GM21447 (cell line): ENCODE measurements around the gene MDP1.
A peak's percentile ranks its signal among the peaks of the same experiment; 100 is the strongest.
"Not testable (repeated sequence)": the region's sequence is repeated elsewhere in the genome, so short reads cannot be mapped to it uniquely, and the experiment has no call there.

Experiments
- ATAC-seq: cut with Tn5 transposase; IDR thresholded peaks from one replicate; pipeline ENCODE4 v1.9.1; 2021; ENCODE audit not compliant: unreplicated experiment

Gene MDP1

DNA sequence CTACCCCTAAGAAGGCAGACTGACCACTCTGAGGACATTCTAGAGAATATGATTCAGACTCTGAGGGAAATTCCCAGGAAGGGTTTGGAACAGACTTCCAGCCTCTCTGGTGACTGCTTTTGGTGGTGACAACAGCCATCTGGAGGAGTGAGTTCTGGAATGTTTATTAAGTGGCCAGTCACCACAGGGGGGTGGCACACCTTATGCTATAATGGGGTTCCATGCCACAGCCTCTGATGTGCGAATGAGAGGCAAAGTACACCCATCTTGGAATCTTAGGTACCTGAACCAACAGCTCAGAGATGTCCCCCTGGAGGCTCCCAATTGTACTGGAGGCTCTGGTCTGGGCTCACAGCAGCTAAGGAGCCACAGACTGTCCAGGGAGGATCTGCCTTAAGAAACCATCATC lies 36.0 kb upstream of the MDP1 start:
- no peak for ATAC-seq

DNA sequence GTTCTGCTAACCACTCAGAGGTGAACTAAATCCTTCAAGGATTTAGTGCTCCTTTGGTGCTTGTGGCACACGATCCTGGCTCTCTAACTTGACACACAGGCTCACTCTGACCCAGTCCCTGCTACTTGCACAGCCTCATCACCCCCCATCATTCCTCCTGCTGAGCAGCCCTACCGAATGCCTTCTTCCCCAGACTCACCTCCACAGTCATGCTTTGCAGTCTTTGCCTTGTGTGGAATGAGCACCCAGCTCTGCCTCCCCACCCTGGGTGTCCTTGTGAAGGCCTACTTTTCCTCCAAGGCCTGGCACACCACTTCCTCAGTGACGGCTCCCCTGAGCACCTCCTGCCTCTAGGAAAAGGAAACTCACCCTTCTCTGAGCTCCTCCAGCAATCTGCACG lies 34.5 kb upstream of the MDP1 start:
- no peak for ATAC-seq

DNA sequence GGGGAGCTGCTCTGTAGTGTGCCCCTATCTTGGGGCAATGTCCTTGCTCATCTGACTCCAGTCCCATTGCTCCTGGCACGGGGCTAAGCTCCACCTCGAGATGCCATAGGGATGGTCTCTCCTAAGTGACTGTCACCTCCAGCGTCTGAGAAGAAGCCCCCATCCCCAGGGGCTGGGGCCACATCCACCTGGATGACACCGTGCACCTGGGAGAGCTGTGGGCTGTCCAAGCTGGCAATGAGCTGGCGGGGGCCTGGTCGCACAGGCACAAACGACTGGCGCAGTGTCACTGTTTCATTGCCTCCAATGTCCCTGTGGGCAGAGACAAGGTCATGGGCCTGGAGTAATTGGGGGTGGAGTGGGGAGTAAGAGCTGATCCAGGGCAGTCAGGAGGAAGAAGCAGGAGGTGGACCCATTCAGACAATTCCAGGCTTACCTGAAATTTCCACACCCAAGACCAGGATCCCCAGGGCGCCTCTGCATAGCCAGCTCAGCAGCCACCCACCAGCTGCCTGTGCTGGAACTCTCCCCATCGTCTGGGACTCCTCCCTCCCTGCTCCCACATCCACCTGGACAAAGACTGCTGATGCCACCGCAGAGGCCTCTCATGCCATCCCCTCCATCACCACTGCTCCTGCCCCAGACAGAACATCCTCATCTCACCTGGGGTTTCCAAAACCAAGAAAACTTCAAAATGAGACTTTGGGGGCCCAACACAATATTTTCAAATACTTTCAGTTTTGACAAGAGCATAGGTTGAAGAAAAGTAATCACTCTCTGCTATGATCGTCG lies 33.6 kb upstream of the MDP1 start:
- ATAC-seq: no peak

DNA sequence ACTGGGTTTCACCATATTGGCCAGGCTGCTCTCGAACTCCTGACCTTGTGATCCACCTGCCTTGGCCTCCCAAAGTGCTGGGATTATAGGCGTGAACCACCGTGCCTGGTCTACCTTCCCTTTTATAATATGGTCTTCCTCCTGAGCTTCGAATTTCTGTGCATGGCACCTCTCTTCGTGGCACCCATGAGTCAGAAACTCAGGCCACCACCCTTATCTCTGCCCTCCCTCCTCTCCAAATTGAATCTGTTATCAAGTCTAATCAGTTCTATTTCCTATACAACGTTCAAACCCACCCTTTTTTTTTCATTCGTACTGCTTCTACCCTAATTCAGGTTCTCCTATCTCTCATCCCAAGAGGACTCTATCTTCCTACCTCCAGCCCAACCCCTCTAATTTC lies 31.6 kb upstream of the MDP1 start:
- no peak for ATAC-seq

DNA sequence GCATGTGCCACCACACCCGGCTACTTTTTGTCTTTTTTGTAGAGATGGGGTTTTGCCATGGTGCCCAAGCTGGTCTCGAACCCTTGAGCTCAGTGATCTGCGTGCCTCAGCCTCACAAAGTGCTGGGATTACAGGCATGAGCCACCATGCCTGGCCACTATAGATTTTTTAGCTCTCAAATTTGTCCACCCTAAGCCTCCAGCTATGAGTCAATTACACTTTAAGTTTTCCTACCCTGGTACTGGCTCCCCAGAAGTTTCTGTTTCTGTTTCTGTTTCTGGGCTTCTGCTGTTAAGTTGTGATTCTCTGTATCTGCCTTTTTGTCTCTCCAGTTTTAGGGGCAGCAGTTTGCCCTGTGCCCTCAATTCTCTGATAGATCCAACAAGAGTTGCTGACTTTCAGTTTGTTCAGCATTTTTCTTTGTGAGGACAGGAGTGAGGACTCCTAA lies 30.9 kb upstream of the MDP1 start:
- peak; percentile 26 for ATAC-seq

DNA sequence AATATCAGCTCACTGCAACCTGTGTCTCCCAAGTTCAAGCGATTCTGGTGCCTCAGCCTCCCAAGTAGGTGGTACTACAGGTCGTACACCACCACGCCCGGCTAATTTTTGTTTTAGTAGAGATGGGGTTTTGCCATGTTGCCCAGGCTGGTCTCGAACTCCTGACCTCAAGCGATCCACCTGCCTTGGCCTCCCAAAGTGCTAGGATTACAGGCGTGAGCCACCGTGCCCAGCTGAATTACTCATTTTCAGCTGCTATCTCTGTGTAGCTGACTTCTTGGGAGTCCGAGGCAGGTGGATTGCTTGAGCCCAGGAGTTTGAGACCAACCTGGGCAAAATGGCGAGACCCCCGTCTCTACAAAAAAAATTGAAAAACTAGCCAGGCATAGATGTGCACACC lies 29.5 kb upstream of the MDP1 start:
- not testable (repeated sequence) for ATAC-seq

DNA sequence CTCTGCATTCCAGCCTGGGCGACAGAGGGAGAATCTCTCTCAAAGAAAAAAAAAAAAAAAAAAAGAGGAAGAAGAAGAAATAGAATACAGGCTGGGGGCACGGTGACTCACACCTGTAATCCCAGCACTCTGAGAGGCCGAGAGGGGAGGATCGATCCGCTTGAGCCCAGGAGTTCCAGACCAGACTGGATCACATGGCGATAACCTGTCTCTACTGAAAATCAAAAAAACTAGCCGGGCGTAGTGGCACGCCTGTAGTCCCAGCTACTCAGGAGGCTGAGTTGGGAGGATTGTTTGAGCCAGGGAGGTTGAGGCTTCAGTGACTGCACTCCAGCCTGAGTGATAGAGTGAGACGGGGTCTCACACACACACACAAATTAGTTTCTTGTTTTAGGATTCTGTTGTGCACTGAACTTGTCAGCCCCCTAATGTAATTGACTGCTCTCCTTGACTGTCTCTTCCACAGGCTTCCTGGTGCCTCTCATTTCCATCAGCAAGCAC lies 27.5 kb upstream of the MDP1 start:
- no peak for ATAC-seq

DNA sequence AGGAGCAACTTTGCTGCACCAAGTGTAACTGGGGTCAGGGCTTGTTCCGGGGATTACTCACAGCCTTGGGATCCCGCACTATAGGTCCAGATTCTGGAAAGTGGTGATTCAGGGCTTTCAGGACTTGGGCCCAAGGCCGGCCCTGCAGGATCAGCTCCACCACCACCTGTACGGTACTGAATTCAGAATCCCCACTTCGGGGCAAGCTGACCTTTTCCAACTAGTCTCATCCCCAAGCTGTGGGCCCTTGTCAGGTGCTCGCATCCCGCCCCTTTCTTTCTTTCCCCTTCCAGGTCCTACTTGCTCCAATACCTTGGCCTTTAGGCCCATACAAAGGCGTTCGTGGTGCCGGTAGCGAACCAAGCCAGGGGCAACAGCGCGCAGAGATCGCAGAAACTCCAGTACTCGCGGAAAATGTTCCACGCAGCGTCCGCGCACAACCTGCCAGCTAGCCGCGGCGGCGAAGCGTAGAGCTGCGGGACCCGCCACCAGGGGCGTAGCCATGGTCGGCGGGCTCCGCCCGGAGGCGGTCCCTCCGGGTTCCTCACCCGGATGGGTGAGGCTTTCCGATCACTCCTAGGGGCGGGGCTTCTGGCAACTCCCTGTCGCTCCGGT lies 26.1 kb upstream of the MDP1 start:
- ATAC-seq: peak; percentile 70

DNA sequence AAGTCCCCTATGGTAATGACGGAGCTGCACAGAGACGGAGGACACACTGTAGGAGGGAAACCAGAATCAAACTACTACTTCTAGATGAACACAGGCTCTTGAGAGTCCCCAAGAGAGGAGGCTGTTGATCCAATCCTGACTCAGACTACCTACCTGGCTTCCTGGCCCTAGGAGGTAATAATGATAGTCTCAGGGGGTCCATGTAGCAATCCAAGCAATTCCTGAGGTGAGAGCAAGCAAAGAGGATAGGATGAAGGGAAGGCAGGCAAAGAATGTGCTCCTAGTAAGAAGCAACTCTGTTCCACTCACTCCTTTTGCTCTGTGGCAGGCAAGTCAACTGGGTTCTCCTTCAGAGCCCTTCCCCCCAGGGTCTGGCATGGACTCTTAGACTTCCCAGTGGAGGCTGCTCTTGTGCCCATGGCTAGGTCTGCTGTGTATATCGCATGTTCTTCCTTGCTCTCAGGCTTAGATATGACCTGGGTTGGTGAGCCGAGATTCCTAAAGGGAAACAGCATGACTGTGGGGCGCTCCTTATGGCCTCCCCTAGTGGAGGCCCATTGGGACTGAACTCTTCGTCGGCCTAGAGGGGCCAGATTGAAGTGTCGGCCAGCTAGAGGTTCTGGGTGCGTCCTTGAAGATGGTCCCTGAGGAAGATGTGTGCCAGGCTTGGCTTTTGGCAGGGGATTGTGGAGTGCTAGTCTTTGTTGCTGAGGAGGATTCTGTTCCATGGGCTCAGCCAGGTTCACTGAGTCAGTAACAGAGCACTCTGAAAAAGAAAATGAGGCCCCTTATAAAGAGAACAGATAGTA lies 24.4 kb upstream of the MDP1 start:
- ATAC-seq: no peak

DNA sequence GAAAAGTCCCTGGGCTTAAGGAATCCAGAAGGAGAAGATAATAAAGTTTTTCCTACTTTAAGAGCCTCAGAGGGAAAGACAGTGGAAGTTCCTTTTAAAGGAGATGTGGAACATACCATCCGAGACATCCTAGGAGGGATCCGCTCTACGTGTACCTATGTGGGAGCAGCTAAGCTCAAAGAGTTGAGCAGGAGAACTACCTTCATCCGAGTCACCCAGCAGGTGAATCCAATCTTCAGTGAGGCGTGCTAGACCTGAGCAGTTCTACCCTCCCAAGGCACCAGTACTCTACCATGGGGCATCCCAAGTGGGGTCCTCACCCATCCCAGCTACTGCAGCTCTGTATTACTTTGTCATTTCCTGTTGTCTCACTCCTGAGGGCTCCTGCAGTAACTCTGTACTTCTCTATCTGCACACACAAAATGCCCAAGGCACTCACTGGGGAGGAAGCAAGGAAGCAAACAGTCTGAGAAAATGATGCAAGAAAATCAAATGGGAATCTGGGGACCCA lies 22.7 kb upstream of the MDP1 start:
- ATAC-seq: no peak

DNA sequence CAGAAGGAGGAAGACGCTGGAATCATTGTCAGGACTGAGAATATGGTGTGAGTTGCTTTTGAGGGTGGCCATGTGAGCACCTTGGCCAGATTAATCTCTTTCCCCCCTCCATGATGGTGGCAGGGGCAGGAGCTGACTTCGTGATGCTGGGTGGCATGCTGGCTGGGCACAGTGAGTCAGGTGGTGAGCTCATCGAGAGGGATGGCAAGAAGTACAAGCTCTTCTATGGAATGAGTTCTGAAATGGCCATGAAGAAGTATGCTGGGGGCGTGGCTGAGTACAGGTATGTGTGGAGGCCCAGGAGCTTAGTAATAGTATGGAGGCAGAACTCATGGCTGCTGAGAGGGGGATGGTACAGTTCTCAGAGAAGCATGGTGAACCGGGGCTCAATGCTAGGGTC lies 22.3 kb upstream of the MDP1 start:
- no peak for ATAC-seq

DNA sequence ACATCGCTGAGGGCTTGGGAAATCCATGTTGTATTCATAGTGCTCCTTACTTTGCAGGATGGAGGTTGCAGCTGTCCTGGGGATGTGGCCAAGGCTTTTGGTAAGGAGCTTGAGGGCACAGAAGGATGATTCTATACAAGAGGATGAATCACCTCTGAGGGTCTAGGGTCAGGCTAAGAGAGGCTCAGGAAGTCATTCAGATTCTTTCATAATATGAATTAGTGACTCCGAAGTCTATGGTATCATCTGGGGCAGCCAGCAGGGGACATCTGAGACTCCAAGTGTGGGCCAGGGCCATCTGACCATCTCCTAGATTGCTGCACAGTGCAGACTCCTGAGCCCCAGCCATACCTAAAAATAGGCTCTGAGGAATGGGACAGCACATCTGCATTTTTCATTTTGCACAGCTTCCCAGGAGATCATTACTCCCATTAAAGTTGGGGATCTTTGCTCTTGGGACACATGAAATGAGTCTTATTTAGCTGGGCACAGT lies 21.6 kb upstream of the MDP1 start:
- no peak for ATAC-seq

DNA sequence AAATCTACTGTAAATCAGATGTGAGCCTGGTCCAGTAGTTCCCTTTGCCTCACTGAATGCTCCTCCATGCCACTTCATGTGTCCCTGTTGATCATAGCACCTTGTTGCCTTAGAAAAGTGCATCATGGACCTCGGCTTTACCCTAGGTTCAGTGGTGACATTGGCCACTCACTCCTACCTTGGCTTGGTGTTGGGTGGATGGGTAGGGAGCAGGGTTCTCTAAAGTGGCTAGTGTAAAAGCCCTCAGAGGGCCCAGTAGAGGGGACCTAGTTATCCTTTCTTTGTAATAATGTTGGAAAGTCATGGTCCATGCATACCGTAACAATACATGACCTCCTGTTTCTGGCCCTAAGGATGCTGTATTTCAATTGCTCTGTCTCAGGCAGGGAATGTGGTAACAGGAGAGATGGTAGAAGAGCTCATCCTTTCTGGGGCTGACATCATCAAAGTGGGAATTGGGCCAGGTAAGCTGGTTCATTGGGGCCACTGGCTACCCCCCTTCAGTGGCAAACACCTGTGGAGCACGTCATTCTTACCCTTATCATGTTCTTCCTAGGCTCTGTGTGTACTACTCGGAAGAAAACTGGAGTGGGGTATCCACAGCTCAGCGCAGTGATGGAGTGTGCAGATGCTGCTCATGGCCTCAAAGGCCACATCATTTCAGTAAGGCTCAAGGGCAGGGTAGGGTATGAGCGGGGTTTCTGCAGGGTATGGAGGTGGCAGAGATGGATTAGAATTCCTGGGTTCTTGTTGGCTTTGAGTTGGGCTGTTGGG lies 21.0 kb upstream of the MDP1 start:
- ATAC-seq: no peak

DNA sequence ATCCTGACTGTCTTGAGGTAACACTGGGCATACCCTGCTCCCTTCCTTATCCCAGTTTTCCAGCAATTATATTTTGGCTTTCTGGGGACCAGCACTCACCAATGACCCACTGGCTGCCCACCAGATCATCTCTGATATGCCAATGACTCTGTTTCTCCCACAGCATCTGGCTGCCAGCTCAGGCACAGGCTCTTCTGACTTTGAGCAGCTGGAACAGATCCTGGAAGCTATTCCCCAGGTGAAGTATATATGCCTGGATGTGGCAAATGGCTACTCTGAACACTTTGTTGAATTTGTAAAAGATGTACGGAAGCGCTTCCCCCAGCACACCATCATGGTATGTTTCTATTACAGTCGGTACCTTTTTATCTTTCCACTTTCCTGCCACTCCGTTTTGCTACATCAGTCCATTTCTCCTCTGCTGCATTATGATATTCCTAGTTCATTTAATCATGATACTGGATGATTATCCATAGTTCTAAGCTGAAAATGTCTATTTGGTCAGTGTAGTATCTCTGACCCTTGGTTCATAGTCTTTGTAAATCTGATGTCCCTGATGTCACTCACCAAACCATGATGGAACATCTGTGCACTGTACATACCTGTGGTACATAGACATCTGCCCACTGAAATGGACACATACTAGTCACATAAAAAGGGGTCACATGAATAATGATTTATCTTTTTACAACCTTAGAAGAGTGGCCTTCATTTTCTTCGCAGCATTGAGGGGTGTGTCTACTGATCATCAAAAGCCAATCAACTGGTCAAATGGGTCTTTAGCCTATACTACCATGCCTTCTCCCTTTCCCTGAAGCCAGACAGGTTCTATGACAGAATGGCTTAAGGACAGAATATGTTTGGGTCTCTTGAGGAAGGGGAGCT lies 20.2 kb upstream of the MDP1 start:
- ATAC-seq: no peak

DNA sequence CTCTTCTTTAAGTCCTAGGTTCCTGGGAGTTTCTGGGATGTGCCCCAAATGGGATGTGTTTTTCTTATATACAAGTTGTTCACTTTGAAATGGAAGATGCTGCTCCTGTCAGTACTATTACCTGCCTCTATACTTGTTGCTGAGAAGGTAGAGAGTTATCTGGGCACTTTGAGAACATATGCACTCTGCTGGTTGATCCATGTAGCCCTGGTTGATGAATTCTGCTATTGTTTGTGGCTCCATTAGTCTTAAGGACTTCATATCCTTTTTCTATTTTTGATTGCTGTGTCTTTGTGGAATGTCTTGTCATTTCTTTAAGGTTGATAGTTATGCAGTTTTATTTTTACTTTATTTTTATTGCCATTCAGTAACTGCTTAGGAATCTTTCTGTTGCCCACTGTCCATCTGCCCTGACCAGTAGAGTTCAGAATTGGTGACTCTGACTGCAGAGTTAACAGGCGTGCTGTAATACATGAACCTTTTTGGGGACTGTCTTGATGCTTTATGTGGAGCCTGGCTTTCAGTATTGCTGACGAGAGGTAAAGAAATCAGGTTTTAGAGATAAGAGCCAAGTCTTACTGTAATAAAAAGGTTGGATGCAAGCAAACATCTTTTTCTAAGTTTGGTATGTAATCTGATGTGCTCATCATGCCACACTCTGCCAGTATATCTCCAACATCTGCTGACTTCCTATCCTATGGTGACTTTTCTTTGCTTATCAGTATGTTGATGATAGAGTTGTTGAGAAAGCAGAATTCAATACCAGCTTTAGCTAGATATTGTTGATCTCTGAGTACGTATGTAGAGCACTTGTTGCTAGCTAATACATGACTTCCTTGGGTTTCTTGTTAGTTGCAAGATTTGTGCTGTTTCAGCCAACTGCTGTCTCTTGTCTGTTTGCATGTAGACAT lies 18.5 kb upstream of the MDP1 start:
- ATAC-seq: no peak

DNA sequence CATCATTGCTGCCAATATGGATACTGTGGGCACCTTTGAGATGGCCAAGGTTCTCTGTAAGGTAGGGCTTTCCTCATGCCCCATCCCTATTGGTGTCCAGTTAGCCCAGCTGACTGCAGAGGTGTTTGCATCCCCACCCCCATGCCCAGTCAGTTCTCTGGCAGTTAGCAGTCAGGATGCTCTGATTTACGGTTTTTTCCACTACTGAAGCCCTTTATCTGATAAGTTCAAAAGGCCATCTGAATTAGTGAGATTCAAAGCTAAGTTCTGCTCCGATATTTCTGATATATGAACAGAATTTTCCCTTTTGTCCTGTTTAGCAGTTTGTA lies 17.6 kb upstream of the MDP1 start:
- no peak for ATAC-seq

DNA sequence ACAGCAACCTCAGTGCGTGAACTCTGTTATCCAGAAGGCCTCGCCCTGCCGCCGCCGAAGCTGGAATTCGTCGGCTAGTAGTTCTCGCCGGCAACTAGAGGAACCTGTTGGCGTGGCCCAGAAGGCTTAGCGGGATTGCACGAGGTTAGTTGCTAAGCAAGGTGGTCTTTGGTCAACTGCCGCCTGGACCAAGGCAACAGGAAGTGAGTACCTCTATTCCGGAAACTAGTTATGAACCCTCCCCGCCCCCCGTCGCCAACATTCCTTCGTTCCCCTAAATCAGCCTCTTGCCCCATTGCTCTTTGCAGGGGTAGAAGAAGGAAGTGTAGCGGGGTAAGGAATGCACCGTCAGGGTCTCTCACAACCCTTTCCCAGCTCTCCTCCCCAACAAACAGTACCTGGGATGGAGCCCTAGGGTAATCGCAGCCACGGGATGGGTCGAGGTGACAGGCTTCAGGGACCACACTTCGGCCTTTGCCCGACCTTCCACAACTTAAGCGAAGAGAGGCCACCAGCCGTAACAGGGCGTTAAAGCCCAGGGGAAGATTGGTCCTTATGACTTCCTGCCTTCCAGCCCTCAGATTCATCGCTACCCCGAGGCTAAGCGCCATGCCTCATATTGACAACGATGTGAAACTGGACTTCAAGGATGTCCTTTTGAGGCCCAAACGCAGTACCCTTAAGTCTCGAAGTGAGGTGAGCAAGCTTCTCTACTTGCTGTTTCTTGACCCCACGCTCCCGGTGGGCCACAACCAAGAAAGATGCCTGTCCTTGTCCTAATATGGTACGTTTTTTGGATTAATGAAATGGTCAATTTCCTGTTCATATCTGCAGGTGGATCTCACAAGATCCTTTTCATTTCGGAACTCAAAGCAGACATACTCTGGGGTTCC lies 17.0 kb upstream of the MDP1 start, which contains the start of gene GMPR2:
Gene GMPR2 (plus strand): TSS at position 285 of the 893 bp plus-strand sequence. CDS start 325 bp downstream, at position 610.
- peak; percentile 55 for ATAC-seq
